ENCODE measurements around the gene MKRN2. TPM values are rescaled to one million over a fixed set of nuclear protein-coding genes. Genes with fewer than 3 reads are reported as not detected.

Gene MKRN2
- total and polyA plus RNA-seq, 2 donors (not counting 3 experiments of a cell fraction or from before 2014, with no cell fraction given) = 27.3 to 29.9 TPM

- no peak overlapping the region for H3K27ac ChIP-seq (ENCODE audit: insufficient read depth, low read depth, low read length)
- H3K79me2 ChIP-seq (ENCODE audit: control insufficient read depth, insufficient read depth, low read length) = peaks cover 90% of the 10 kb centered on the region
- no peak overlapping the region for H3K4me2 ChIP-seq (ENCODE audit: insufficient read depth, low read length)
- no peak overlapping the region for H3K9ac ChIP-seq (replicated peaks; ENCODE audit: extremely low read depth, insufficient read depth, low read length)
- no peaks in the 10 kb centered on the region for H3K4me1 ChIP-seq (ENCODE audit: control insufficient read depth, extremely low read depth, insufficient read depth, low read length)
- POLR2A ChIA-PET = interaction anchor here (0.7 kb wide), 1 partner anchor 12 kb away, joined by 3 read pairs; no protein-coding TSS in a partner anchor
- peaks cover 3% of the 10 kb centered on the region for H4K20me1 ChIP-seq (replicated peaks; ENCODE audit: control insufficient read depth, extremely low read depth, insufficient read depth, low read length)
- H3K27me3 ChIP-seq (ENCODE audit: control insufficient read depth in 2 of 2, insufficient read depth in 2 of 2, low read length in 2 of 2) = no peaks in the 10 kb centered on the region
- no peaks in the 10 kb centered on the region for H3K36me3 ChIP-seq (ENCODE audit: control insufficient read depth in 2 of 2, extremely low read depth in 1 of 2, insufficient read depth in 2 of 2, low read length in 2 of 2)
- no peaks in the 10 kb centered on the region for H3K9me1 ChIP-seq (replicated peaks; ENCODE audit: control insufficient read depth, extremely low read depth, insufficient read depth, low read length)
- dilution Hi-C loops (cut with MboI; ENCODE audit: extremely low pct_ligation_motif_present, low sequenced_read_pairs) = no loop called here
- FAIRE-seq (no peak), DNase-seq (ENCODE audit: low read depth, low spot score) (no peak)
- BruUV-seq (replicated peaks) = no TSS peak
- H2AFZ ChIP-seq (ENCODE audit: low read depth, low read length) = no peak overlapping the region
- intact Hi-C loops (cut with micrococcal nuclease) = no loop called here
- H3K4me3 ChIP-seq (replicated peaks in 1 of 3; ENCODE audit: insufficient read depth in 1 of 3, low read depth in 1 of 3, low read length in 3 of 3) = no peak overlapping the region
- H3K9me3 ChIP-seq (replicated peaks; ENCODE audit: control insufficient read depth, insufficient read depth, low read length) = no peaks in the 10 kb centered on the region
- CTCF ChIA-PET = interaction anchor here (1.4 kb wide), 1 partner anchor 11 kb away, joined by 3 read pairs; no protein-coding TSS in a partner anchor
- TF ChIP-seq JUN (IDR thresholded peaks at IDR 0.05; ENCODE audit: borderline replicate concordance, insufficient read depth, insufficient read length, low read depth) (no peak), MAX (IDR thresholded peaks at IDR 0.05; ENCODE audit: insufficient read depth, insufficient read length) (no peak), CTCF (IDR thresholded peaks at IDR 0.05; ENCODE audit: extremely low read depth in 1 of 2, insufficient read depth in 1 of 2, low read depth in 1 of 2, low read length in 2 of 2) (no peak), POLR2AphosphoS5 (IDR thresholded peaks at IDR 0.05; ENCODE audit: insufficient read depth, low read depth, low read length) (no peak), MYC (IDR thresholded peaks at IDR 0.05; ENCODE audit: low read depth, low read length) (no peak), POLR2A (IDR thresholded peaks at IDR 0.05; ENCODE audit: low read depth, low read length) (no peak), EZH2 (IDR thresholded peaks at IDR 0.05; ENCODE audit: borderline replicate concordance, low read depth, low read length, severe bottlenecking) (no peak), FOS (IDR thresholded peaks at IDR 0.05; ENCODE audit: borderline replicate concordance, insufficient read depth, low read length) (no peak), GATA2 (IDR thresholded peaks at IDR 0.05; ENCODE audit: insufficient read depth, insufficient read length, low read depth, low read length) (no peak)
Observed at GRCh38 chr3:12633108-12633507, 76.2 kb downstream of the MKRN2 start.

Small RNAs within 50 kb of the gene (small RNA-seq; reads per million reads assigned to genes)
- gene RF00017 (ENCODE audit: insufficient read depth, insufficient read length, low read depth, low replicate concordance) = not detected
- gene RNA5SP123 (ENCODE audit: insufficient read depth, insufficient read length, low read depth, low replicate concordance) = not detected
- gene RNU6-377P (ENCODE audit: insufficient read depth, insufficient read length, low read depth, low replicate concordance) = not detected

Other genes starting within 250 kb of the MKRN2 start
- gene TSEN2, start 72.6 kb upstream of the MKRN2 start, total RNA-seq = 12.1 and 12.6 TPM in 2 replicates
- 6.9 and 8.3 TPM in 2 replicates for gene TSEN2, start 72.6 kb upstream of the MKRN2 start, polyA plus RNA-seq
- not detected in 2 replicates for gene MKRN2OS, start 11.6 kb upstream of the MKRN2 start, total RNA-seq
- gene MKRN2OS, start 11.6 kb upstream of the MKRN2 start, polyA plus RNA-seq = not detected in 2 replicates
- gene RAF1, start 107.0 kb downstream of the MKRN2 start, total RNA-seq = 73.8 and 86.1 TPM in 2 replicates
- 86.2 and 88.8 TPM in 2 replicates for gene RAF1, start 107.0 kb downstream of the MKRN2 start, polyA plus RNA-seq
- not detected in 2 replicates for gene TMEM40, start 202.2 kb downstream of the MKRN2 start, total RNA-seq
- not detected in 2 replicates for gene TMEM40, start 202.2 kb downstream of the MKRN2 start, polyA plus RNA-seq
- 11.0 and 12.4 TPM in 2 replicates for gene CAND2, start 239.6 kb downstream of the MKRN2 start, total RNA-seq
- gene CAND2, start 239.6 kb downstream of the MKRN2 start, polyA plus RNA-seq = 7.1 and 8.6 TPM in 2 replicates

Data from endothelial cell of umbilical vein (primary cell).